ENCODE results near the gene TRIM71.

The TRIM71 gene

DNA sequence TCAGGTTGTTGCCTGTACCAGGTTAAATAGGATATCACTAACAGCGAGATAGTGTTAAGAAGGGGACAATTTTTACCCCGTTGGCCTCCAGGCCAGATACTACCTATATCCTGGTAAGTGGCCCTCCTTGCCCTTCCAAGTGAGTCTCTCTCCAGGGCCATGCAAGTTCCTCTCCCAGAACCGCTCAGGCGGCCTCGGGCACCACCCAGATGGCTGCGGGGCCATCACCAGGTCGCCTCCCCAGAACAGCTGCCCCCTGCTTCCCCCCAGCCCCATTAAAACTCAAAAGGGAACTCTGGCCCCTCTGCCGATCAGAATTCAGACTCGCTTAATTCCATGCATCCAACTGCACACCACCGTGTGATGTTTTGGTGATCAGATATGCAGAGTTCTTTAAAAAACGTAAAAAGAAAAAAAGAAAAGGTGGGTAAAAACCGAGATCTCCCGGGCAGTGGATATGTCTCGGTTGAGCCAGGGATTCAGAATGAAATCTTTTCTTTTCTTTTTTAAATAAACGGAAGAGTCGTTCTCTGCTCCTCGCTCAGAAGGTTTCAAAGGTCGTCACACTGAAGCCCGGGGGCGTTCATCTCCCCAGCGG lies 1.9 kb upstream of the TRIM71 start:
- no peaks in the 10 kb centered on the region for H3K9me3 ChIP-seq (ENCODE audit: low read length)
- H3K27me3 ChIP-seq (ENCODE audit: insufficient read depth, low read length): no peaks in the 10 kb centered on the region
- H3F3A ChIP-seq (ENCODE audit: insufficient read depth, low read length): no peaks in the 10 kb centered on the region
- no peak overlapping the region for H2AFZ ChIP-seq (ENCODE audit: low read length)
- no peak overlapping the region for H3K27ac ChIP-seq (ENCODE audit: low read depth, low read length, poor library complexity, severe bottlenecking)
- no peaks in the 10 kb centered on the region for H3K79me2 ChIP-seq (ENCODE audit: insufficient read depth, low read length)
- H3K4me1 ChIP-seq (ENCODE audit: insufficient read depth, low read length, severe bottlenecking): no peaks in the 10 kb centered on the region
- no peaks in the 10 kb centered on the region; the same call in 1 of the 2 replicates for H3K36me3 ChIP-seq (ENCODE audit: insufficient read depth, low read length)
- no peak for TF ChIP-seq CTCF (IDR thresholded peaks at IDR 0.05; ENCODE audit: low read length)
- TF ChIP-seq EZH2 (IDR thresholded peaks at IDR 0.05; ENCODE audit: borderline replicate concordance, low read length): no peak
- H3K9me2 ChIP-seq (ENCODE audit: low read depth, low read length): no peaks in the 10 kb centered on the region
- H3K4me2 ChIP-seq (ENCODE audit: low read length): no peak overlapping the region
- H3K4me3 ChIP-seq (ENCODE audit: low read depth, low read length, poor library complexity, severe bottlenecking): no peak overlapping the region
- no peaks in the 10 kb centered on the region for H4K20me1 ChIP-seq (ENCODE audit: insufficient read depth, low read length)
- no peak overlapping the region for H3K9ac ChIP-seq (ENCODE audit: low read length)

DNA sequence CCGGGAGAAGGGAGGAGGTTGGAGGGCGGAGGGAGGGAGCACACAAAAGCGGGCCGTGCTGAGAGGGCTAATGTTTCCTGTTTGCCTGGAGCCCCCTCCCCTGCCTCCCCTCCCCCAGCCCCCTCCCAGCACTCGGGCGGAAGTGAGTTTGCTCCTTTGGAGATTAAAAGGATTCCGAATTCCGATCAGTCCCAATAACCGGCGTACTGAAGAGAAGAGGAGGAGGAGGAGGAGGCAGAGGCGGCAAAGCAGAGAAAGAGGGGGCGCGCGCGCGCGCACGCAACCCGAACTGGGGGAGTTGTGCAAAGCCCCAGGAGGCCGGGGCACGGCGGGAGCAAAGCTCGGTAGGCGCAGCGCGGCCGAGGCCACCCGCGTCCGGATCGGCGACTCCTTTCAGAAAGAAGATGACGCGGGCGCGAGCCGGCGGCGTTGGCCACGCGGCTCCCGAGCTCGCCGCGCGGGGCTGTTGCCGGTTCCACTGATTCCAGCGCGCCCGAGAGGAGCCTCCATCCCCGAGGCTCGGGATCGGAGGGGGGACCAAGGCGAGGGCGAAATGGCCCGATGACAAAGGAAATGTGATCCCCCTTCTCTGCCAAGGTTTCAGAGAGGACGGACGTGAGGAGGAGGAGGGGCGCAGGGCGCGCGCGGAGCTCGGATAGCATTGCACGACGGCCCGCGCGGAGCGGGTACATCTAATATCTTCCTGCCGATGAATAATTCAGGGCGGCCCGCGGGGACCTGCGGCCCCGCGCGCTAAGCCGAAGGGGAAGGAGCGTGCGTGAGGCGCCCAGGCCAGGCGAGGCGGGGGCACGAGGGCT lies 1.1 kb upstream of the TRIM71 start:
- Histone ChIP-seq H2AFZ (ENCODE audit: low read length) (no peak overlapping the region), H3K36me3 (ENCODE audit: insufficient read depth, low read length) (no peaks in the 10 kb centered on the region; the same call in 1 of the 2 replicates), H4K20me1 (ENCODE audit: insufficient read depth, low read length) (no peaks in the 10 kb centered on the region), H3F3A (ENCODE audit: insufficient read depth, low read length) (no peaks in the 10 kb centered on the region), H3K4me2 (ENCODE audit: low read length) (no peak overlapping the region), H3K4me1 (ENCODE audit: insufficient read depth, low read length, severe bottlenecking) (no peaks in the 10 kb centered on the region), H3K27me3 (ENCODE audit: insufficient read depth, low read length) (no peaks in the 10 kb centered on the region), H3K9ac (ENCODE audit: low read length) (no peak overlapping the region), H3K9me2 (ENCODE audit: low read depth, low read length) (no peaks in the 10 kb centered on the region), H3K4me3 (ENCODE audit: low read depth, low read length, poor library complexity, severe bottlenecking) (no peak overlapping the region), H3K79me2 (ENCODE audit: insufficient read depth, low read length) (no peaks in the 10 kb centered on the region), H3K9me3 (ENCODE audit: low read length) (no peaks in the 10 kb centered on the region), H3K27ac (ENCODE audit: low read depth, low read length, poor library complexity, severe bottlenecking) (no peak overlapping the region)
- TF ChIP-seq EZH2 (IDR thresholded peaks at IDR 0.05; ENCODE audit: borderline replicate concordance, low read length): no peak
- TF ChIP-seq CTCF (IDR thresholded peaks at IDR 0.05; ENCODE audit: low read length): no peak

- TF ChIP-seq EZH2 (IDR thresholded peaks at IDR 0.05; ENCODE audit: borderline replicate concordance, low read length): no peak
- no peak for TF ChIP-seq CTCF (IDR thresholded peaks at IDR 0.05; ENCODE audit: low read length)
- no peak overlapping the region for H3K9ac ChIP-seq (ENCODE audit: low read length)
- no peak overlapping the region for H2AFZ ChIP-seq (ENCODE audit: low read length)
Measured at GRCh38 chr3:32817257-32817557, 590 bp upstream of the TRIM71 start.

More at GRCh38 chr3:32817257-32817557, 590 bp upstream of the TRIM71 start:
- Histone ChIP-seq H3K27ac (ENCODE audit: low read depth, low read length, poor library complexity, severe bottlenecking) (no peak overlapping the region), H3K27me3 (ENCODE audit: insufficient read depth, low read length) (no peaks in the 10 kb centered on the region; the same call in 1 of the 2 replicates), H4K20me1 (ENCODE audit: insufficient read depth, low read length) (no peaks in the 10 kb centered on the region), H3K79me2 (ENCODE audit: insufficient read depth, low read length) (no peaks in the 10 kb centered on the region), H3K4me2 (ENCODE audit: low read length) (no peak overlapping the region), H3K4me1 (ENCODE audit: insufficient read depth, low read length, severe bottlenecking) (no peaks in the 10 kb centered on the region), H3K4me3 (ENCODE audit: low read depth, low read length, poor library complexity, severe bottlenecking) (no peak overlapping the region), H3K9me2 (ENCODE audit: low read depth, low read length) (no peaks in the 10 kb centered on the region), H3F3A (ENCODE audit: insufficient read depth, low read length) (no peaks in the 10 kb centered on the region), H3K36me3 (ENCODE audit: insufficient read depth, low read length) (no peaks in the 10 kb centered on the region; the same call in 1 of the 2 replicates), H3K9me3 (ENCODE audit: low read length) (no peaks in the 10 kb centered on the region)
